IMR-90 (cell line): ENCODE results near the gene AK3. TPM values are rescaled to one million over a fixed set of nuclear protein-coding genes. Genes with fewer than 3 reads are reported as not detected.
A peak's percentile ranks its signal among the peaks of the same experiment; 100 is the strongest.

Experiments
- ATAC-seq: fragments of 200-7000 bp; cut with Tn5 transposase; 2 replicates; pipeline ENCODE4 v1.9.1; 2020; ENCODE audit warnings: low read depth, mild to moderate bottlenecking, moderate library complexity
- BruUV-seq: library from RNA; stranded (reverse); fragments of 400-500 nt; replicated peaks from 2 replicates; lab custom pipeline; 2021; lab: Mats Ljungman, UMichigan
- CTCF ChIA-PET: fragments of 300-600 bp; formaldehyde crosslinking; extraction: SDS; loops from one replicate; lab custom pipeline; 2021; ENCODE audit warnings: antibody characterized with exemption; lab: Yijun Ruan, JAX
- POLR2A ChIA-PET: fragments of 300-600 bp; sonication (Branson Sonifier 250); formaldehyde crosslinking; loops from one replicate; lab custom pipeline; 2022; ENCODE audit warnings: antibody characterized with exemption; ENCODE audit not compliant: unreplicated experiment; lab: Charles Lee
- DNase-seq: peaks from one replicate; pipeline ENCODE4 v3.0.0; 2013
- H2AFZ ChIP-seq: replicated peaks from 2 replicates; pipeline ENCODE3; 2013; ENCODE audit warnings: low read length, mild to moderate bottlenecking; ENCODE audit not compliant: poor library complexity
- H2AK5ac ChIP-seq: 2 replicates; pipeline ENCODE4 v1.6.1; 2013; ENCODE audit warnings: low read depth, low read length, inconsistent platforms
- H2AK9ac ChIP-seq: replicated peaks from 2 replicates; pipeline ENCODE3; 2013; ENCODE audit warnings: mild to moderate bottlenecking, low read depth, low read length, moderate library complexity; ENCODE audit not compliant: poor library complexity
- H2BK120ac ChIP-seq: 2 replicates; pipeline ENCODE4 v1.6.1; 2013; ENCODE audit warnings: low read depth, low read length, inconsistent platforms
- H2BK15ac ChIP-seq: 3 replicates; pipeline ENCODE4 v1.6.1; 2013; ENCODE audit warnings: low read depth, low read length, inconsistent platforms
- H2BK20ac ChIP-seq: 2 replicates; pipeline ENCODE4 v1.6.1; 2013; ENCODE audit warnings: low read depth, mild to moderate bottlenecking, inconsistent platforms, low read length, moderate library complexity
- H2BK5ac ChIP-seq: 2 replicates; pipeline ENCODE4 v1.6.1; 2013; ENCODE audit warnings: mild to moderate bottlenecking, low read depth, low read length, inconsistent platforms; ENCODE audit not compliant: poor library complexity, severe bottlenecking
- H3K14ac ChIP-seq: replicated peaks from 2 replicates; pipeline ENCODE4 v1.6.1; 2013; ENCODE audit warnings: low read depth, low read length, inconsistent platforms
- H3K18ac ChIP-seq: 2 replicates; pipeline ENCODE4 v1.6.1; 2013; ENCODE audit warnings: low read depth, low read length, control low read depth
- H3K23ac ChIP-seq: 2 replicates; pipeline ENCODE4 v1.6.1; 2013; ENCODE audit warnings: low read depth, low read length, inconsistent platforms
- H3K27ac ChIP-seq: 2 replicates; pipeline ENCODE4 v1.5.1; 2013; ENCODE audit warnings: mild to moderate bottlenecking, control low read depth, low read length; ENCODE audit not compliant: insufficient read depth
- H3K27me3 ChIP-seq: 2 replicates; pipeline ENCODE4 v1.6.1; 2013; ENCODE audit warnings: low read length; ENCODE audit not compliant: control insufficient read depth, insufficient read depth
- H3K36me3 ChIP-seq: 2 replicates; pipeline ENCODE4 v1.6.1; 2013; ENCODE audit warnings: low read length, mixed read lengths; ENCODE audit not compliant: control insufficient read depth, insufficient read depth
- H3K4ac ChIP-seq: 2 replicates; pipeline ENCODE4 v1.6.1; 2013; ENCODE audit warnings: low read depth, low read length, inconsistent platforms
- H3K4me1 ChIP-seq: 2 replicates; pipeline ENCODE4 v1.6.1; 2013; ENCODE audit warnings: low read length, mixed read lengths; ENCODE audit not compliant: control insufficient read depth, insufficient read depth
- H3K4me2 ChIP-seq: 2 replicates; pipeline ENCODE4 v1.6.1; 2013; ENCODE audit warnings: low read depth, mild to moderate bottlenecking, control low read depth, low read length, moderate library complexity
- H3K4me3 ChIP-seq: 2 replicates; pipeline ENCODE4 v1.5.1; 2013; ENCODE audit warnings: low read depth, mild to moderate bottlenecking, control low read depth, low read length, moderate library complexity; ENCODE audit not compliant: insufficient read depth
- H3K56ac ChIP-seq: 2 replicates; pipeline ENCODE4 v1.6.1; 2013; ENCODE audit warnings: low read length, inconsistent platforms; ENCODE audit not compliant: insufficient read depth; ENCODE audit errors: extremely low read depth
- H3K79me1 ChIP-seq, 2 experiments: 2 replicates each; pipeline ENCODE4 v1.6.1; 2013; ENCODE audit warnings: low read length in 2 of 2, inconsistent platforms in 1 of 2, low read depth in 1 of 2
- H3K9ac ChIP-seq: 2 replicates; pipeline ENCODE4 v1.6.1; 2013; ENCODE audit warnings: low read depth, low read length, control low read depth
- H3K9me1 ChIP-seq: 2 replicates; pipeline ENCODE4 v1.6.1; 2013; ENCODE audit warnings: low read length, inconsistent platforms; ENCODE audit not compliant: insufficient read depth
- H3K9me3 ChIP-seq: 2 replicates; pipeline ENCODE4 v1.6.1; 2013; ENCODE audit warnings: low read length; ENCODE audit not compliant: control insufficient read depth, insufficient read depth
- H4K20me1 ChIP-seq: 2 replicates; pipeline ENCODE4 v1.6.1; 2013; ENCODE audit warnings: low read length, inconsistent platforms; ENCODE audit not compliant: insufficient read depth
- H4K5ac ChIP-seq: 2 replicates; pipeline ENCODE4 v1.6.1; 2013; ENCODE audit warnings: mild to moderate bottlenecking, low read depth, low read length, control low read depth
- H4K8ac ChIP-seq, 2 experiments: 2 replicates each; pipeline ENCODE4 v1.6.1; 2013; ENCODE audit warnings: low read depth in 2 of 2, low read length in 2 of 2, control low read depth in 1 of 2, inconsistent platforms in 1 of 2
- H4K91ac ChIP-seq: 2 replicates; pipeline ENCODE4 v1.6.1; 2013; ENCODE audit warnings: low read depth, low read length, inconsistent platforms; ENCODE audit not compliant: insufficient read depth
- BHLHE40 ChIP-seq: fragments of 150-350 bp; IDR thresholded peaks from 2 replicates; pipeline ENCODE4 v1.6.1; 2016; ENCODE audit warnings: mild to moderate bottlenecking, low read depth, low read length
- CEBPB ChIP-seq: IDR thresholded peaks from 2 replicates; pipeline ENCODE4 v1.6.1; 2012; ENCODE audit warnings: low read depth, low read length, improper control_type of control experiment
- FOS ChIP-seq: fragments of 150-350 bp; IDR thresholded peaks from 2 replicates; pipeline ENCODE4 v1.6.1; 2016; ENCODE audit warnings: low read depth, low read length
- MAFK ChIP-seq: IDR thresholded peaks from 2 replicates; pipeline ENCODE4 v1.6.1; 2012; ENCODE audit warnings: low read depth, low read length, improper control_type of control experiment
- MAZ ChIP-seq: IDR thresholded peaks from 2 replicates; pipeline ENCODE4 v1.6.1; 2012; ENCODE audit warnings: low read depth, mild to moderate bottlenecking, low read length, improper control_type of control experiment, moderate library complexity, borderline replicate concordance
- MXI1 ChIP-seq: IDR thresholded peaks from 2 replicates; pipeline ENCODE4 v1.6.1; 2012; ENCODE audit warnings: low read depth, mild to moderate bottlenecking, low read length, moderate library complexity, borderline replicate concordance
- NFE2L2 ChIP-seq: fragments of 150-350 bp; IDR thresholded peaks from 2 replicates; pipeline ENCODE4 v1.6.1; 2016; ENCODE audit warnings: low read depth, mild to moderate bottlenecking, low read length
- POLR2A ChIP-seq: IDR thresholded peaks from 2 replicates; pipeline ENCODE4 v1.6.1; 2012; ENCODE audit warnings: mild to moderate bottlenecking, low read depth, low read length
- RAD21 ChIP-seq: IDR thresholded peaks from 2 replicates; pipeline ENCODE4 v1.6.1; 2012; ENCODE audit warnings: low read length, improper control_type of control experiment
- RCOR1 ChIP-seq: IDR thresholded peaks from 2 replicates; pipeline ENCODE4 v1.6.1; 2012; ENCODE audit warnings: mild to moderate bottlenecking, low read length, improper control_type of control experiment; ENCODE audit not compliant: insufficient replicate concordance
- RFX5 ChIP-seq: IDR thresholded peaks from 2 replicates; pipeline ENCODE4 v1.8.0; 2012; ENCODE audit warnings: low read depth, mild to moderate bottlenecking, low read length, moderate library complexity
- SMC3 ChIP-seq: fragments of 150-350 bp; IDR thresholded peaks from 2 replicates; pipeline ENCODE4 v1.6.1; 2016; ENCODE audit warnings: low read depth, mild to moderate bottlenecking, antibody characterized with exemption, low read length, moderate library complexity
- WGBS, 2 experiments: methylation state at CpG; one replicate each; pipeline versions ENCODE4 v1.1.5 to v1.1.7; 2013; ENCODE audit warnings: missing lambda C conversion rate in 2 of 2; ENCODE audit not compliant: insufficient read length in 1 of 2; ENCODE audit errors: extremely low coverage in 2 of 2; 5-methylcytosine and 5-hydroxymethylcytosine counted together
- dilution Hi-C: fragments of 300-500 bp; cut with HindIII; formaldehyde crosslinking; loops from one replicate; pipeline ENCODE4 v1.14.3; 2018; ENCODE audit warnings: low sequenced_read_pairs; ENCODE audit not compliant: unreplicated experiment
- in situ Hi-C: fragments of 300-500 bp; cut with MboI; formaldehyde crosslinking; loops from 3 replicates; pipeline ENCODE4 v1.14.3; 2019; ENCODE audit warnings: low sequenced_read_pairs, inconsistent platforms, mixed read lengths
- intact Hi-C: fragments of 100-400 bp; cut with micrococcal nuclease; formaldehyde crosslinking; loops from 2 replicates; pipeline ENCODE4 v1.10.0; 2022
- polyA plus RNA-seq, 3 experiments: library from polyadenylated mRNA; depleted of rRNA; stranded (reverse); fragments of >200 nt; gene quantifications; 2 replicates each; pipeline ENCODE4 v1.2.3, GENCODE V29; 2012; ENCODE audit warnings: low replicate concordance in 1 of 3
- total RNA-seq: library from RNA; depleted of rRNA; stranded (reverse); fragments of >200 nt; gene quantifications from 2 replicates; pipeline ENCODE4 v1.2.3, GENCODE V29; 2012
- TF ChIP-seq, protein P1 (sequence below): fragments of 150-350 bp; IDR thresholded peaks from 2 replicates; pipeline ENCODE4 v1.6.1; 2017; ENCODE audit warnings: mild to moderate bottlenecking, antibody characterized with exemption, low read length, low read depth
- TF ChIP-seq, protein P2 (sequence below): conservative IDR thresholded peaks from 2 replicates; pipeline ENCODE4 v1.5.1; 2012; ENCODE audit warnings: mild to moderate bottlenecking, low read depth, low read length, improper control_type of control experiment

Gene AK3
- total and polyA plus RNA-seq, 2 of the 4 experiments (the other 2 are of a cell fraction): 24.7 to 26.2 TPM

DNA sequence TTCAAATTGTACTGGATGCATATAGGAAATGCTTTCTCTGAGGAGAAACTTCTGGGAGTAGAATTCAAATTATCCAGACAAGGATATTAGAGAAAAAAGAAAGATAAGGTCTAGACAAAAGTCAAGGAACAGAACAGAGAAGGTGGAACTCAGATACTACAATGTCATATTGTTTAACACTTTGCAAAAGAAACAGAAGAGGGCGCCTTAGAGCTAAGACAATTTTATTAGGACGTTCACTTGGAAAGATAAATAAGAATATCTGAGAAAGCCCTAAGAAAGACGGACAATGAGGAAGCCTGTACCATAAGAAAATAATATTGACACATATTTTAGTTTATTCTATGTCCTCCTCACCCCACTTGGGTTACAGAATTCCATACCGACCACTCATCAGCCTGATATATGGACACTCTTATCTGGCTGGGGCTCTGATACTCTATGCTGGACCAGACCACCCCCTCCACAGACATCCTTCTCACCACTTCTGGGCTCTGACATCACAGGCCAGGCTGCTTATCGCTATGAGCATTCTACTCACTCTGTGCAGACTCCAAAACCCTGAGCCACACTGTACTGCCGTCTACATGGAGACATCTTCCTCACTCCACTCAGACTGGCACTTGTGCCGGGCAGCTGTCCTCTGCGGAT lies 9.1 kb upstream of the AK3 start (continued):
- TF ChIP-seq NFE2L2: no peak

DNA sequence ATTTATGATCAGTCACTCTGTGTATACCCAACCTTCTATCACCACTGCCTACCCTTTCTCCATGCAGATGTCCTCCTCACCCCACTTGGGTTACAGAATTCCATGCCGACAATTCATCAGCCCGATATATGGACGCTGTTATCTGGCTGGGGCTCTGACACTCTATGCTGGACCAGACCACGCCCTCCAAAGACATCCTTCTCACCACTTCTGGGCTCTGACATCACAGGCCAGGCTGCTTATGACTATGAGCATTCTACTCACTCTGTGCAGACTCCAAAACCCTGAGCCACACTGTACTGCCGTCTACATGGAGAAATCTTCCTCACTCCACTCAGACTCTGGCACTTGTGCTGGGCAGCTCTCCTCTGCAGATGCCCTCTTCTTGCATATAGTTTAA lies 7.6 kb upstream of the AK3 start:
- Histone ChIP-seq H2AFZ (no peak overlapping the region), H4K91ac (no peak overlapping the region), H2AK9ac (no peak overlapping the region), H3K4me1 (no peaks in the 10 kb centered on the region), H3K4me2 (no peak overlapping the region), H2BK20ac (no peak overlapping the region), H3K79me1 (no peaks in the 10 kb centered on the region), H3K27me3 (no peaks in the 10 kb centered on the region), H4K20me1 (no peaks in the 10 kb centered on the region), H3K9me1 (peaks cover 3% of the 10 kb centered on the region; the same call in 1 of the 2 replicates), H3K23ac (no peak overlapping the region), H4K5ac (no peak overlapping the region), H3K18ac (no peak overlapping the region), H3K4me3 (no peak overlapping the region), H3K56ac (no peak overlapping the region), H2AK5ac (no peak overlapping the region), H3K9me3 (no peaks in the 10 kb centered on the region), H3K14ac (no peak overlapping the region), H3K27ac (no peak overlapping the region), H3K9ac (no peak overlapping the region), H2BK15ac (no peak overlapping the region), H2BK5ac (no peak overlapping the region), H3K36me3 (no peaks in the 10 kb centered on the region), H3K4ac (no peak overlapping the region), H4K8ac (no peak overlapping the region), H2BK120ac (no peak overlapping the region)
- 71% methylated on average over 5 of the region's 5 CpGs; no CpG with 5 or more reads in 1 of the 2 experiments for WGBS, 2 experiments
- in situ Hi-C loops (no loop called here), intact Hi-C loops (no loop called here), dilution Hi-C loops (no loop called here)
- POLR2A ChIA-PET: no interaction called here
- CTCF ChIA-PET: no interaction called here
- no TSS peak for BruUV-seq
- no peak; the same call in 1 of the 2 replicates for ATAC-seq
- peak; percentile 33 for DNase-seq
- no peak for TF ChIP-seq MXI1
- TF ChIP-seq POLR2A: no peak
- TF ChIP-seq, protein P1, sequence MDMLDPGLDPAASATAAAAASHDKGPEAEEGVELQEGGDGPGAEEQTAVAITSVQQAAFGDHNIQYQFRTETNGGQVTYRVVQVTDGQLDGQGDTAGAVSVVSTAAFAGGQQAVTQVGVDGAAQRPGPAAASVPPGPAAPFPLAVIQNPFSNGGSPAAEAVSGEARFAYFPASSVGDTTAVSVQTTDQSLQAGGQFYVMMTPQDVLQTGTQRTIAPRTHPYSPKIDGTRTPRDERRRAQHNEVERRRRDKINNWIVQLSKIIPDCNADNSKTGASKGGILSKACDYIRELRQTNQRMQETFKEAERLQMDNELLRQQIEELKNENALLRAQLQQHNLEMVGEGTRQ: no peak
- TF ChIP-seq RFX5: no peak
- TF ChIP-seq MAZ: no peak
- no peak for TF ChIP-seq SMC3
- no peak for TF ChIP-seq RAD21
- TF ChIP-seq FOS: no peak
- no peak for TF ChIP-seq CEBPB
- no peak for TF ChIP-seq MAFK
- no peak for TF ChIP-seq BHLHE40
- TF ChIP-seq, protein P2, sequence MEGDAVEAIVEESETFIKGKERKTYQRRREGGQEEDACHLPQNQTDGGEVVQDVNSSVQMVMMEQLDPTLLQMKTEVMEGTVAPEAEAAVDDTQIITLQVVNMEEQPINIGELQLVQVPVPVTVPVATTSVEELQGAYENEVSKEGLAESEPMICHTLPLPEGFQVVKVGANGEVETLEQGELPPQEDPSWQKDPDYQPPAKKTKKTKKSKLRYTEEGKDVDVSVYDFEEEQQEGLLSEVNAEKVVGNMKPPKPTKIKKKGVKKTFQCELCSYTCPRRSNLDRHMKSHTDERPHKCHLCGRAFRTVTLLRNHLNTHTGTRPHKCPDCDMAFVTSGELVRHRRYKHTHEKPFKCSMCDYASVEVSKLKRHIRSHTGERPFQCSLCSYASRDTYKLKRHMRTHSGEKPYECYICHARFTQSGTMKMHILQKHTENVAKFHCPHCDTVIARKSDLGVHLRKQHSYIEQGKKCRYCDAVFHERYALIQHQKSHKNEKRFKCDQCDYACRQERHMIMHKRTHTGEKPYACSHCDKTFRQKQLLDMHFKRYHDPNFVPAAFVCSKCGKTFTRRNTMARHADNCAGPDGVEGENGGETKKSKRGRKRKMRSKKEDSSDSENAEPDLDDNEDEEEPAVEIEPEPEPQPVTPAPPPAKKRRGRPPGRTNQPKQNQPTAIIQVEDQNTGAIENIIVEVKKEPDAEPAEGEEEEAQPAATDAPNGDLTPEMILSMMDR: no peak
- TF ChIP-seq NFE2L2: no peak
- no peak for TF ChIP-seq RCOR1
